CD4-positive, alpha-beta T cell treated with Interferon alpha-2 for 1 hour (primary cell): ENCODE results near the gene EPB41L4B.
"Not testable (repeated sequence)": the region's sequence is repeated elsewhere in the genome, so short reads cannot be mapped to it uniquely, and the experiment has no call there.

Experiments
- DNase-seq, 2 donors: peaks; one replicate each; pipeline ENCODE4 v3.0.0-alpha.2; 2020 to 2022

EPB41L4B gene

GRCh38 chr9:109241207-109241606 is 79.7 kb downstream of the EPB41L4B start:
- no peak for DNase-seq

- no peak for DNase-seq
Observed at GRCh38 chr9:109239240-109239639, 81.6 kb downstream of the EPB41L4B start.

DNA sequence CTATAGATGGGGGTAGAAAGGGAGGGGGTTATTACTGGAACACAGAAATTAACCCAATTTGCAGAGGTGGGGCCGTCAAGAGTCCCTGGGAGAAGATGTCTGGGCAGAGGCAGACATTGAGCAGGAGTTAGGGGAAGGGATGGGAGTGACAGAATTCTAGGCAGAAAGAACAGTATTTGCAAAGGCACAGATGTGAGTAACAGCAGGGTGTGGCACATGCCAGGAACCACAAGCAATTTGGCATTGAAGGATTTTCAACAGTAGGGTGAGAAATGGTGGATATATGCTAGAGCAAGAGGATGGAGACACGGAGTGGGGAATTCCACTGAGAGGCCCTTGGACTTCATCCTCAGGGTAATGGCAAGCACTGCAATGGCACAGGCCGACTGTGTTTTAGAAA is 82.2 kb downstream of the EPB41L4B start:
- no peak for DNase-seq

GRCh38 chr9:109238125-109238524 is 82.7 kb downstream of the EPB41L4B start:
- DNase-seq = no peak

DNA sequence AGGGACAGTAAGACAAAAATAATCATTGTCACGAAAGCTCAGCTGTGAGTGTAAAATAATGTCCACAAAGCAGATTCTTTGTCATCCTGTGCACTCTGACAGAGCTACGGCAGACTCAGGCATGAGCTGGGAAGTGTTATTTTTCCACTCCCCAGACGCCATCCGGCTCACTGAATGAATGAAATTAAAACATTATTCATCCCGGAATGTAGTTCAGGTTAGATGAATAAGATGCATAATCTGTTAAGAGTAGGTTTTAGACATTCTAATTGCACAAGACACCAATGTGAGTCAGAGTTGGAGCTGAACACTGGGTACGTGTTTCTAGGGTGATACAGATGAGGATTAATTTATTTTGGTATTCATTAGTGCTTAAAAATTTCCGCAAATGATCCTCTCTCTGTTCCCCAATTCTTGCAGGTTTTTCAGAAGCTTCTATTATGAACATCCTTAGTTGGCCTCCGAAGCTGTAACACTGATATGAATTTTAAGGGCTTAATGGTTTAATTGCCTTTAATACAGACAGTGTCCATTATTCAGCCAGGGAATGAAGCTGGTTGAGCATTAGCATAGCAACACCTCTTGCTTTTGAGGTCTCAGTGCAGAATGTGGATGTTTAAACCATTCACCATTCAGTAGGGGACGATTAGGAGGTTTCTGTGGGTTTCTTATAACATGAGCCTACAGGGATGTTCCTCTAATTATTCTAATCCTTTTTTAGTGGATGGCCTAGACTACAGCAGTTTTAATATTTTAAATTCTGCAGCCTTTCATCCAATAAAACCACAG is 88.2 kb downstream of the EPB41L4B start:
- no peak for DNase-seq

GRCh38 chr9:109231593-109231992 is 89.3 kb downstream of the EPB41L4B start:
- no peak for DNase-seq

- no peak for DNase-seq
Observed at GRCh38 chr9:109230277-109230676, 90.6 kb downstream of the EPB41L4B start.

GRCh38 chr9:109229682-109230081 is 91.2 kb downstream of the EPB41L4B start:
- DNase-seq = no peak

DNA sequence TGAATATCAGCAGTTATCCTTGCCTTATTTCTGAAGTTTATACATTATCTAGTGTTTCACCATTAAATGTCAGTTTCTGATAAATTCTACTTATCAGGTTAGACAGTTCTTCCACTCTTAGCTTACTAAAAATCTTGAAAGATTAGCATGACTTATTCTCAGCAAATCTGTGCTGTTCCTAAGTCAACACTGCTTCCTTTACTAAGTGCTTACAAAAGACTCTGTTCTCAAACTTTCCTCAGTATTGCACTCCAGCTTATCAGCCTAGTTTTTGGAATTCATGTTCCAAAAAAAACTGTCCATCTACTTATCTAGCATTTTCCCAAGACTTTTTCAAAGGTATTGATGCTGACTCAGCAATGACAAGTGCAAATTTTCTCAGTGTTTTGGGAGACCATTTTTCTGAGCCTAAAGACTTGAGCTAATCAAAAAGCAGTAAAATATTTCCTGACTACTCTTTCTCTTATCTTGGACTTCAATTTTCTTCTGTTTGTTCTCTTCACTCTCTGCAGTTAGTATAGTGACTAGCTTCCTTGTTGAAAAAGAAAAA is 92.7 kb downstream of the EPB41L4B start:
- DNase-seq = no peak

DNA sequence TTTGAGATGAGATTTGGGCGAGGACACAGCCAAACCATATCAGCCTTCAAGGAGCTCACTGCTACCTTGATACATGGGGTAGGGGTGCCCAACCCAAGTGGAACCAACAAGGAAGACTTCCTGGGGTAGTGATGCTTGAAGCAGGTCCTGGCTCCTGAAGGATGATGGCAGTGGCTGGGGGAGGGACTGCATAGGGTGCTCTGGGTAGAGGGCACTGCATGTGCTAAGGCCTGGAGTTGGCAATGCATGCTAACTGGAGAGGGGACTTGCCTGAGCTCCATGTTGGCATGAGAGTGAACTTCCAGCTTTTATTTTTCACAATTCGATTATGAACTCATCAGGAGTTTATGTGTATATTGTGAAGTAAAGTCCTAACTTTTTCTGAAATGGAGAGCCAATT is 95.2 kb downstream of the EPB41L4B start:
- no peak for DNase-seq

DNA sequence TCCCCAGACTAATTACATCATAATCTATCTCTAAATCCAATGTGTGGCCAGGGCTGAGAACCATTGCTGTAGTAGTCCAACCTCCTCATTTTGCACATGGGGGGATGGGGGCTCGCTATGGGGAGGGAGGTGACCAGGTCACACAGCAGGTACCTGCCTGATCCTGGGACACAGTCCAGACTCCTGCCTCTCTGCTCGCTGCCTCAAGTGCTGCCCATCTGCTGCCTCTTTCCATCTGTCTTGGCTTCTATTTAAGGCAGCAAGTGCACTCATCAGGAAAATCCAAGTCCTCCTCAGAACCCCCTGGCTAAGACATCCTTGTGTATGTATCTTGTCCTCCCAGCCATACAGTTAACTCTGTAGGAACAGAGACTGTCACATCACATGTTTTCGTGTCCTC is 96.1 kb downstream of the EPB41L4B start:
- DNase-seq = no peak

GRCh38 chr9:109218242-109218641 is 102.6 kb downstream of the EPB41L4B start:
- DNase-seq = not testable (repeated sequence)

- no peak for DNase-seq
Observed at GRCh38 chr9:109214414-109214813, 106.4 kb downstream of the EPB41L4B start.

GRCh38 chr9:109213285-109214121 is 107.4 kb downstream of the EPB41L4B start:
- no peak for DNase-seq

DNA sequence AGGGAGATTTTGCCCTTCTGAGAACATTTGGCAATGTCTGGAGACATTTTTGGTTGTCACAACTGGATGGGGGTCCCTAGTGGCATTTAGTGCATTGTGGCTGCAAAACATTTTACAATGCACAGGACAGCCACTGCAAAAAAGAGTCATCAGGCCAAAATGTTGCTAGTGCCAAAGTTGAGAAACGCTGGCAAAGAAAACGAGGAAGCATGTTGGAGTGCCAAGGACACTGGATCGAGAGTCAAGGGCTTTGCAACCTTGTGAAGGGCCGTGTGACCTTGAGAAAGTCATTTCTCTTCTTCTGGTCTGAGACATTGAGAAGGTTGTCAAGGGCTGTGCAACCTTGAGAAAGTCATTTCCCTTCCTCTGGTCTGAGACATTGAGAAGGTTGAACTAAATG is 108.1 kb downstream of the EPB41L4B start:
- no peak for DNase-seq

GRCh38 chr9:109206670-109207069 is 114.2 kb downstream of the EPB41L4B start:
- no peak for DNase-seq

GRCh38 chr9:109205526-109205925 is 115.3 kb downstream of the EPB41L4B start:
- DNase-seq = no peak

DNA sequence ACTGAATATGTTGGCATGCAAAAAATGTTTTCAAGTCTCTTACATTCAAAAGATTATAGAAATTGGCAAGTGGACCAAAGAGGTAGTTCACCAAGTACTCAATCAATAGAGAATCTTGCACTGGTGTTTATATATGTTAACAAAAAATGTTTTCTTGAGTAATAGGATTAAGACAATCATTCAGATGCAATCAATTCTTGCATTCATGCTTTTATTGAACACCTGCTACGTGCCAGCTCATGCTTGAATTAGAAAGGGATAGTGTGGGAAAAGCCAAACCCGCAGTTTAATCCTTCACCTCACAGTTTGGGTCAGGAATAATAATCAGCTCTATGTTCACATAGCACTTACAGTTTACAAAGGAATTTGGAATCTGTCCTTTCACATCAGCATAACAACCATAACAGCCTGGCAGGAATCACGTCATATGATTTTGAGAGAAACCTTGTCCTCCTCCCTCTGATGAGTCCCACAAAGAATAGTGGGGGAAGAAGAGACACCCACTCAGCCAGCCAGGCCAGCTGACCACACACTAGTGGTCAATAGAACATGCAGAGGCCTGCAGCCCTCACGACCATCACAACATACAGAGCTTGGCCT is 117.0 kb downstream of the EPB41L4B start:
- no peak for DNase-seq

DNA sequence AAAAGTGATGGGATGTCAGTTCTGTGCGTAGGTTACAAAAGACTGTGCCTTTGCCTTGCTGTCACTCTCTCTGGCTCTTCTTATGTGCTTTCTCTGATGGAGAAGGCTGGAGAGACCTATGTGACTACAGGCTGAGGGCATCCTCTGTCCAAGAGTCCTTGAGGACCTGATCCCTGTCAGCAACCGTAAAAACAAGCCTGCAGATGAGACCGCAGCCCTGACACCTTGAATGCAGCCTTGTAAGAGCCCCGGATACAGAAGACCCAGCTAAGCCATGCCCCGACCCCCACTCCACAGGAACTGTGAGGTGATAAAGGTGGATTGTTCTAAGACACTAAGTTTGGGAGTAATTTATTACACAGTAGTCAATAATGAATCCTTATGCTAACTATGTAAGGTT is 121.2 kb downstream of the EPB41L4B start:
- no peak for DNase-seq

- peak in 1 of 2 donors; percentile 1 for DNase-seq
Observed at GRCh38 chr9:109198736-109199382, 122.0 kb downstream of the EPB41L4B start.

- no peak for DNase-seq
Observed at GRCh38 chr9:109193974-109194556, 126.8 kb downstream of the EPB41L4B start.

GRCh38 chr9:109192732-109193361 is 128.0 kb downstream of the EPB41L4B start:
- DNase-seq = no peak
